GM12892 (cell line): ENCODE results near the gene FGF22.

Experiments used
- POLR2A ChIP-seq: IDR thresholded peaks from 2 replicates; pipeline ENCODE4 v1.6.1; 2011; ENCODE audit warnings: low read depth, low read length, control low read depth
- POLR2AphosphoS5 ChIP-seq: IDR thresholded peaks from 2 replicates; pipeline ENCODE4 v1.6.1; 2011; ENCODE audit warnings: low read depth, low read length, control low read depth

DNA sequence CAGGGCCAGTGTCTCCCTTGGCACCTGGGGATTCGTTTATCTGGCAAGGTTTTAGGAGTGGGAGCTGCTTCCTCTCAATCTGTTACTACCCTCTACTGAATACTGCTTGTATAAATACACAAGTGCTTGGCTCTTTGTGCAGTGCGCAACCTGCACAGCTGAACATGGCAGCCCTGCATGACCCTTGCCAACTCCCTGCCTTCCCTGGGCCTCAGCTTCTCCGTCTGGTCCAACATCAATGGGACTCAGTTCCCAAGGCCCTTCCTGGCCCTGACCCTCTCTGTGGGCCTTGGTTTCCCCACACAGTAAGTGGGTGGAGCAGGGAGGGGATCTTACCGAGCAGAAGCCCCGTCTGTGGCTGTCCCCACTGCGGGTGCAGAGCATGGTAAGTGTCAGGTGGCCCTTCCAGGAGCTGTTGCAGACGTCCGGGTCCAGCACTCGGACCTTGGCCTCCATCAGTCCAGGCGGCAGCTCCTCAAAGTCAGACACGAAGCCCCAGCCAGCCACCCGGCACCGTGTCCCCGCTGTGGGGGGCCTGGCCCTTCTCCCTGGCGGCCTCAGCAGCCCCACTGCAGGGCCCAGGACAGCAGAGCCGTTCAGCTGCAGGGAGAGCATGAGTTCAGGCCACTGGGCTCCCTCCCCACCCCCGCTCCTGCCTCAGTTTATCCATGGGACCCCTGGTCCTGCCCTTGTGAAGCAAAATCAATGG is 47.1 kb downstream of the FGF22 start:
- no peak for TF ChIP-seq POLR2AphosphoS5
- TF ChIP-seq POLR2A: no peak
